Lung (tissue), 12 donors: Measurements from ENCODE around the gene KIF1A. TPM values are rescaled to one million over a fixed set of nuclear protein-coding genes. Genes with fewer than 3 reads are reported as not detected.

Source experiments
- ATAC-seq: fragments of 200-7000 bp; cut with Tn5 transposase; one replicate; pipeline ENCODE4 v1.9.1; 2020; ENCODE audit warnings: moderate number of reproducible peaks; ENCODE audit not compliant: insufficient read depth, low FRiP score
- DNase-seq, 3 donors: peaks; one replicate each; pipeline ENCODE4 v3.0.0-alpha.2; 2013 to 2017
- H3K27ac ChIP-seq, 2 donors: one replicate each; pipeline ENCODE4 v1.5.1; 2013; ENCODE audit warnings: mild to moderate bottlenecking in 2 of 2, moderate library complexity in 2 of 2, control low read depth in 1 of 2, inconsistent platforms in 1 of 2, low read depth in 1 of 2, low read length in 1 of 2
- H3K27me3 ChIP-seq, 3 donors: one replicate each; pipeline ENCODE4 v1.5.1; 2013; ENCODE audit warnings: low read length in 2 of 3; ENCODE audit not compliant: control insufficient read depth in 3 of 3, insufficient read depth in 3 of 3
- H3K36me3 ChIP-seq, 4 donors: one replicate each; pipeline ENCODE4 v1.5.1; 2013; ENCODE audit warnings: low read length in 4 of 4, mild to moderate bottlenecking in 1 of 4, moderate library complexity in 1 of 4; ENCODE audit not compliant: control insufficient read depth in 4 of 4, insufficient read depth in 4 of 4
- H3K4me1 ChIP-seq, 5 donors: one replicate each; pipeline ENCODE4 v1.5.1; 2013; ENCODE audit warnings: low read length in 5 of 5, mild to moderate bottlenecking in 2 of 5, moderate library complexity in 1 of 5; ENCODE audit not compliant: control insufficient read depth in 5 of 5, insufficient read depth in 5 of 5
- H3K4me3 ChIP-seq: one replicate; pipeline ENCODE4 v1.5.1; 2013; ENCODE audit warnings: mild to moderate bottlenecking, control low read depth, moderate library complexity
- H3K9ac ChIP-seq, 2 donors: one replicate each; pipeline ENCODE4 v1.5.1; 2013; ENCODE audit warnings: low read length in 2 of 2, control low read depth in 1 of 2; ENCODE audit not compliant: insufficient read depth in 1 of 2
- H3K9me3 ChIP-seq, 4 donors: one replicate each; pipeline ENCODE4 v1.5.1; 2013; ENCODE audit warnings: low read length in 3 of 4, mild to moderate bottlenecking in 1 of 4, moderate library complexity in 1 of 4; ENCODE audit not compliant: control insufficient read depth in 4 of 4, insufficient read depth in 3 of 4
- WGBS, 2 donors: extraction: QIAGEN DNeasy Blood & Tissue Kit; methylation state at CpG; one replicate each; pipeline ENCODE4 v1.1.7; 2013; 5-methylcytosine and 5-hydroxymethylcytosine counted together
- polyA plus RNA-seq, 2 donors: library from polyadenylated mRNA; stranded (reverse); fragments of 200-250 nt; gene quantifications; one replicate each; pipeline ENCODE4 v1.2.1, GENCODE V29; 2013
- total RNA-seq, 2 donors: library from RNA; depleted of rRNA in 1 of 2; stranded (reverse); fragments of >200 nt in 1 of 2; gene quantifications; one replicate each; pipeline ENCODE4 v1.2.1, GENCODE V29; 2014 to 2021
- TF ChIP-seq, protein P1 (sequence below): IDR thresholded peaks from 2 replicates; pipeline ENCODE4 v1.5.1; 2012; ENCODE audit warnings: mild to moderate bottlenecking; ENCODE audit errors: control extremely low read depth, extremely low read depth
- donor health status: control.
- donor health status: control.
- donor health status: Bipolar disorder and iron deficiency.
- donor health status: healthy.
- donor health status: DM: yes; HTN: yes; CAD: no.

Gene KIF1A
- total and polyA plus RNA-seq, 4 donors, result 0.14 to 2.3 (median 0.46) TPM

DNA sequence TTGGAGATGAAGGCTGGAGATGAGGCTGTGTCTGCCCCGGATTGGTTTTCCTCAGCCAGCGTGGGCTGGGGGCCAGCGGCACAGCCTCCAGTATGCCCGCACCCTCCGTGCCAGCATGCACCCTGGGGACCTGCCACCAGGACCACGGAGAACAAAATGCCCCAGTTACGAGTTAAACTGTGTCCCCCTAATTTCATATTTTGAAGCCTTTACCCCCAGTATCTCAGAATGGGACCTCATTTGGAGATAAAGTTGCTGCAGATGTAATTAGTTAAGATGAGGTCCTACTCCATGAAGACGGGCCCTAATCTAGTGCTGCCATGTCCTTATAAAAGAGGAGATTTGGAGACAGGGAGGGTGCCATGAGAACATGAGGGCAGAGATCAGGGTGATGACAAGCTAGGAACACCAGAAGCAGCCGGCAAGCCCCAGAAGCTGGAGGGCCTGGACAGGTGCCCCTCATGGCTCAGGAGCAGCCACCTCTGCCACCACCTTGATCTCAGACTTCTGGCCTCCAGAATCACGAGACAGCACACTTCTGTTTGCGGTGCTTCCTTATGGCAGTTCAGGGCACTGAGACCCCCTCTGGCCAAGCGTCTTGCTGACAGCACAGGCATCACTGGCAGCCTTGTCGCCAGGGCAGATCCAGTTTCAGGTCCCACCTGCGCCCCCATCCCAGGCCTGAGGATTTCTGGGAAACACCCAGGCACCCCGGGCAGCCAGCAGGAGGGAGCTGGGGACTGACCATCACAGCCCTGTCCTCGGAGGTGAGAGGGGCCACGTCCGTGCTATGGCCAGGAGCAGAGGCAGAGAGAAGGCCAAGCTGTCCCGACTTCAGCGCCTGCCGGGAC lies 29.4 kb downstream of the KIF1A start:
- WGBS, 2 donors, result 92 to 94% methylated on average over 21 of the region's 21 CpGs
- no peak for DNase-seq

DNA sequence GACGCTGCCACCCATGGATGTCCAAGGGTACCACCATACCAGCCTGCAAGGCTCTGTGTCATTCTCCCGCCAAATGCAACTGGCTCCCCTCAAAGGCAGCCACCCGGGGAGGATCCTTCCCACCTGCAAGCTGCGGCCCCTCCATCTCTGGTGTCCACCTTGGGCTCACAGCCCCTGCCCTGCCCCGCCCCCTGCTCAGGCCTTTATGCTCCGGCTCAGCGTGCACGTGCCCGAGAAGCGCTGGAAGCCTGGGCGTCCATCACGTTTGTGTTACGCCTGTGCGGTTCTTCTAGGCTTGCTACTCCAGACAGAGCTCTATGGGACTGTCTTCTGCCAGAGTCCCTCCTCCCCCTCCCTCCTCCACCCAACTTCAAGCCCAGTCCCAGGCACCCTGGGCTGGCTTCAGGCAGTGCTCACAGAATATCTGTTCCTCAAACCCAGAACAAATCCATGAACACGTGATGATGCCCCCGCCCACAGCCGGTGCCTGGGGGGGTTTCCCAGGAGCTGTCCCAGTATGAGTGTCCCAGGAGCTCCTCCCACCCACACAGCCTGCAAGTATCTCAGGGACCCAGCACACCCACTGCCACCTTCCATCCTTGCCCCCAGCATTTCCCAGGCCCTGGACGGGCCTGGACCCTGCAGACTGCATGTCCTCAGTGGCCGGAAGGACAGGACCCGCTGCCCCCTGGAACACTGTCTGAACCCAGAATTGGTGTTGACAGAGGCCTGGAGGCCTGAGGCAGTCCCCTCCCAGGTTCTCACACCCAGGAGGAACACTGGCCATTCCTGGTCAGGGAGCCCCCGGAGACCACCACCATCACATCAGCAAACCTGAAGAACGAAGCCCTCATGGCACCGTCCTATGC lies 30.3 kb downstream of the KIF1A start:
- Histone ChIP-seq H3K27me3 (no peaks in the 10 kb centered on the region), H3K9ac (no peak overlapping the region), H3K4me1 (peaks cover 0 to 25% (median 7%) of the 10 kb centered on the region in 5 donors), H3K27ac (no peak overlapping the region), H3K4me3 (no peak overlapping the region), H3K9me3 (no peaks in the 10 kb centered on the region), H3K36me3 (no peaks in the 10 kb centered on the region)
- TF ChIP-seq, protein P1, sequence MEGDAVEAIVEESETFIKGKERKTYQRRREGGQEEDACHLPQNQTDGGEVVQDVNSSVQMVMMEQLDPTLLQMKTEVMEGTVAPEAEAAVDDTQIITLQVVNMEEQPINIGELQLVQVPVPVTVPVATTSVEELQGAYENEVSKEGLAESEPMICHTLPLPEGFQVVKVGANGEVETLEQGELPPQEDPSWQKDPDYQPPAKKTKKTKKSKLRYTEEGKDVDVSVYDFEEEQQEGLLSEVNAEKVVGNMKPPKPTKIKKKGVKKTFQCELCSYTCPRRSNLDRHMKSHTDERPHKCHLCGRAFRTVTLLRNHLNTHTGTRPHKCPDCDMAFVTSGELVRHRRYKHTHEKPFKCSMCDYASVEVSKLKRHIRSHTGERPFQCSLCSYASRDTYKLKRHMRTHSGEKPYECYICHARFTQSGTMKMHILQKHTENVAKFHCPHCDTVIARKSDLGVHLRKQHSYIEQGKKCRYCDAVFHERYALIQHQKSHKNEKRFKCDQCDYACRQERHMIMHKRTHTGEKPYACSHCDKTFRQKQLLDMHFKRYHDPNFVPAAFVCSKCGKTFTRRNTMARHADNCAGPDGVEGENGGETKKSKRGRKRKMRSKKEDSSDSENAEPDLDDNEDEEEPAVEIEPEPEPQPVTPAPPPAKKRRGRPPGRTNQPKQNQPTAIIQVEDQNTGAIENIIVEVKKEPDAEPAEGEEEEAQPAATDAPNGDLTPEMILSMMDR, result no peak
- ATAC-seq (no peak), DNase-seq (no peak)
- WGBS, 2 donors, result 88% methylated on average over 23 of the region's 23 CpGs

More for the DNA sequence above, 29.4 kb downstream of the KIF1A start:
- no peak overlapping the region for H3K27ac ChIP-seq
- TF ChIP-seq, protein P1, result no peak
- no peaks in the 10 kb centered on the region for H3K36me3 ChIP-seq
- ATAC-seq, result no peak
- no peaks in the 10 kb centered on the region for H3K9me3 ChIP-seq
- no peak overlapping the region for H3K9ac ChIP-seq
- H3K4me3 ChIP-seq, result no peak overlapping the region
- H3K27me3 ChIP-seq, result no peaks in the 10 kb centered on the region
- H3K4me1 ChIP-seq, result peaks cover 0 to 25% (median 7%) of the 10 kb centered on the region in 5 donors

DNA sequence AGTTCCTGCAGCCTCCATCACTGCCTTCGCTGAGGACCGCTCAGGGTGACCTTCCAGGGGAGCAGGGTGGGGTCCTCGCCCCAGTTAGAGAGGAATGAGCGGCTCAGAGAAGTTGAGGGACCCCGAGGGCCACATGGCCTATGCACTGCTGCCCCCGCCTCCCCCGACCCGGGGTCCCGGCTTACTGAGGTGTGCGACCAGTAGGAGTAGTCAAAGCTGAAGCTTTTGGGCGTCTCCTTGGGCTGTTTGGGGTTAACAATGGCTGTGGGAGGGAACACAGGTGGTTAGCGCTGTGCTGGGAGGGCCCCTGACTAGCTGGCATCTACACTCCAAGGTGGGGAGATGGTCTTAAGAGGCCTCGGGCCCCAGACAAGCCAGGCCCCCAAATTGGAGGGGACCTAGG lies 31.0 kb downstream of the KIF1A start:
- H3K27me3 ChIP-seq, result no peaks in the 10 kb centered on the region
- DNase-seq, result no peak
- WGBS, 2 donors, result 86 to 94% methylated on average over 13 of the region's 13 CpGs

More for the DNA sequence above, 31.0 kb downstream of the KIF1A start:
- no peak overlapping the region for H3K4me3 ChIP-seq
- TF ChIP-seq, protein P1, result no peak
- H3K27ac ChIP-seq, result no peak overlapping the region
- no peaks in the 10 kb centered on the region for H3K36me3 ChIP-seq
- H3K9me3 ChIP-seq, result no peaks in the 10 kb centered on the region
- H3K4me1 ChIP-seq, result peaks cover 0 to 23% (median 7%) of the 10 kb centered on the region in 5 donors
- no peak overlapping the region for H3K9ac ChIP-seq
- no peak for ATAC-seq
